Measurements from ENCODE around the gene SPTB.
"Not testable (repeated sequence)": the region's sequence is repeated elsewhere in the genome, so short reads cannot be mapped to it uniquely, and the experiment has no call there.

The SPTB gene

DNA sequence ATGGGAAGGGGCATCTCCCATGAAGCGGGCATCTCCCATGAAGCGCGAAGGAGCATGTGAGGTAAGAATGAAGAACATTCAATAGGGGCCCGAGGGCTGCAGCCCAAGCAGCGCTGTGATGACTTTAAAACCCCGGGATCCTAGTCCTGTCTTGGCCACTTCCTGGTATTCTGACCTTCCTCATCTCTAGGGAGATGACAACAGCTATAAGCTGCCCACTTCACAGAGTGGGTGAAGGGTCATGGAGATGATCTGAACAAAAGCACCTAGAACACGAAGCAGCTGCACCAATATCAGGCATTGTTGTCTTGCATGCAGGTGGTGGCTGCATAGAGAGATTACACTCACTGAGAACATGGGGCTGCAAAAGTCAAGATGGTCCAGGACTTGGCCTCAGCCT lies 64.5 kb downstream of the SPTB start:
- no peak for DNase-seq

DNA sequence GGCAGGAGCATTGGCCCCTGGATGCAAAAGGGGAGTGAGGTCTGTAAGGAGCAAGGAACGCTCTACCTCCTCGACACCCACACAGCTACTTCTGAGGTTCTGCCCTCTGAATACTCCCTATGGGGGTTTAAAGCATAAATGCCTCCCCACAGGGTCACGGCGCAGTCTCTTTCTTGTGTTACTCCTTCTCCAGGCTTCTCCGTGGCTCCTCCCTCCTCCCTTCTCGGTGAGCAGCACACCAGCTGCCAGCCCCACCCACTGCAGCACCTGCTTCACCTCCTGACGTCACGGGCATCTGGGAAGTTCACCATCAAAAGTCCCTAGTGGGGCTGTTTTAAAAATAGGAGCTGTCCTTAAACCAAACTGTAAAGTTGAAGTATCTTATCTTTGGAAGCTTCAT lies 67.3 kb downstream of the SPTB start:
- peak; percentile 20 for DNase-seq

DNA sequence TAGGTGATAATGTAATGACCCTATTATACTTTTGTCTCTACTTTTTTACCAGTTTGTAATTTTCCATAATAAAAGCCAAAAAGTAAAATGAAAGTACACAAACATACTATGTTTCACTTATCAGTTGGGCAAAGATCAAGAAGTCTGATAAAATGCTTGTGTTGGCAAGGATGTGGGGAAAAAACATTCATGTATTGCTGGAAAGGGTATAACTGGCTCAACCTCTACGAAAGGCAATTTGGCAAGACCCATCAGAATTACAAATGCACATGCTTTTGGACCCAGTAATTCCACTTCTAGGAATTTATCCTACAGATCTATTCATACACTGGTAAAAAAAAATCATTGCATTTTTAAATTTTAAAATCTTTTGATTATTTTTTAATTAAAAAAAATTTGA lies 68.0 kb downstream of the SPTB start:
- no peak for DNase-seq

DNA sequence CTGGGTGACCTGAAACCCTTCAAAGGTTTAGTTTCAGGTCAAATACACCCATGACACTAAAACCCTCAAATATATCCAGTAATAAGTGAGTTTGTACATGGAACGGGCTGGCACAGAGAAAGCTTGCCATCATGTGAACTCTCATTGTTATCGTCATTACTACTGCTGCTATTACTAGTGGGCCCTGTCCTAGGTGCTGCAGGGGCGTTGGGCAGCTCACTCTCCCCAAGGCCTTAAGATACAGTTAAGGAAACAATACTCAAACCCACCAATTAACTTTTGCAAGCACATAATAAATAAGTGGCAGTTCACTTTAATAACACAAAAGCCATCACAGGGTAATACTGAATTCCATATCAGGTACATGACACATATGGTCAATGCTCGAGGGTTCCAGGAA lies 71.3 kb downstream of the SPTB start:
- no peak for DNase-seq

DNA sequence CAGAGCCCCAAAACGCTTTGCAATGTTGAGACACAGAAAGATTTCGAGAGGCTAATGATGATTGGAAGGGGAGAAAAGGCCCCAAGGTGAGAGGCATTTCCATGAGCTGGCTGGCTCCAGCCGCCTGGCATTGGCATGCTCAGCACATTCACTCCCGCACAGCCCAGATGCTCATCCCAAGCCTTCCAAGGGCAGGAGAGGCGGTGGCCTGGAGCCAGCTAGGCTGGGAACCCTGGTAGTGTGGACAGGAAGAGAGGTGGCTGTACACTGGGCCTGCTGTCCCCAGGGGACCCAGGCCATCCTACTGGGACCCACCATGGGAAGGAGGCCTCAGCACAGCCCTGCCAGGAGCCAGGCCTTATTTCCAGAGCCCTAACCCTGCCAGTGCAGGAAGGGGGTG lies 72.2 kb downstream of the SPTB start:
- no peak for DNase-seq

DNA sequence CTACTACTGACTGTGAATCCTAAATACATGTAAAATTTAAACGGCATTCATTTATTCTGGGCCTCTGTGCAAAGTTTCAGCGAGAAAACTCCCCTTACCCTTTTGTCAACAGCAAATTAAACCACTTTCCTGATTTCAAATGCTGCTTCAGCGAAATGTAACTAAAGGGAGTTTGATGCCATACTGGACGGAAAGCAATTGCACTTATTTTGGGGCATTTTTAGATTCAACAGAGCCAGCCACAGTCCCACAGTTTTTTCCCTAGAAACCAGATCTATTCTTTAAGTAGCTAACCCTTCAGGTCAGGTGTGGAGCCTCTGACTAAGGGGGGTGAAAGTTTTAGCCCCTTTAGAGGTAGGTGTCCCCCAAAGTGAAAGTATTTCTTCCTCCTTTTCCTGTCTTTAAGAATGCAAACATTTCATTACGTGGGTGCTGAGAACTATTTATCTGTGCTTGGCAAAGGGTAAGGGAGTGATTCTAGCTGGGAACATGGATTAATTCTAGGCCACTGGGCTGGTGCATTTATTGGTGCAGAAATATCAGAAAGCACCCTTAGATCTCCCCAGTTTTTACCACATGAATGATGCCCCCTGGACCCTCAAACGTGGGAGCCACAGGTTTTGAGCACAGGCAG lies 72.7 kb downstream of the SPTB start:
- no peak for DNase-seq

DNA sequence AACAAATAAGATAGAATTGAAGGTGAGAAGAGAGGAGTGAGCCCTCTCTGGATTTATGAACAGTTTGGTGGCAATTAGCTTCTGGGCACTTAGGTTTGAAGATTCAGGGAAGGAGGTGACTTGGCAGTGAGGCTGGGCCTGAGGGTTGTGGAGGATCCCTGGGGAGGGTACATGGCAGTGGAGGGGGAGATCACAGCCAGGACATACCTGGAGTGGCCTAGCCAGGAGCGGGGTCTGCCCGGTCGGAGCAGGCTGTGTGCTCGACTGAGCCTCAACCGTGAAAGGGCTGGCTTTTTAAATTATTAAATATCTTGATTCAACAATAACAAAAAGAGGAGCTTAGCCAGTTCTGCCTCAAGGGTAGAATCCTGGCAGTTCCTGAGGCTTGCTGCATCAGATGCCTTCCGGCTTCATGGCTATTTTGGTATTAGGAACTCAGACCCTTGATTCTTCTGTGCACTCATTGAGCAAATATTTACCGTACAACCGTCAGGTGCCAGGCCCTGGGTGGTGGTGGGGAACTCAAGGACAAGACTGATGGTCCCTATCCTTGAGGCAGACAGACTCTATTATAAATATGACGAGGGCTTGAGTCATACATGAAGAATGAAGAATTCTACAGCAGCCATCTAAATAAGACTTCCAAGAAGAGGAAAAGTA lies 73.4 kb downstream of the SPTB start:
- DNase-seq: no peak

DNA sequence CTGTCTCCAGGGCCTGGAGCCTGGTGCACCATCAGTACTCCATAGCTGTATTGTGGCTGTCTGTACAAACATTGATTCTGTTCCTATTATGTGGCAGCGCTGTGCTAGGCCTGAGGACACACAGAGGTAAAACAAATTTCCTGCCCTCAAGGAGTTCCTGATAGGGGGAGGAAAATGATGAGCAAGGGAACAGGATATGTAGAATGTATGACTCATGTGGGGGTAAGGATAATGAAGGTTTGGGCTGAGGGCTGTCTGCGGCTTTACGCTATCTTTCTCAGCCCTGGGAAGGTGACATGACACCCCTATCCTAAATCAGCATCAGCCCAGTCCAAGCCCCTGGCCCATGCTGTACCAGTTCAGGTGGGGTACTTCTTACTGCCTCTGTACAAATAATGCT lies 74.1 kb downstream of the SPTB start:
- not testable (repeated sequence) for DNase-seq

DNA sequence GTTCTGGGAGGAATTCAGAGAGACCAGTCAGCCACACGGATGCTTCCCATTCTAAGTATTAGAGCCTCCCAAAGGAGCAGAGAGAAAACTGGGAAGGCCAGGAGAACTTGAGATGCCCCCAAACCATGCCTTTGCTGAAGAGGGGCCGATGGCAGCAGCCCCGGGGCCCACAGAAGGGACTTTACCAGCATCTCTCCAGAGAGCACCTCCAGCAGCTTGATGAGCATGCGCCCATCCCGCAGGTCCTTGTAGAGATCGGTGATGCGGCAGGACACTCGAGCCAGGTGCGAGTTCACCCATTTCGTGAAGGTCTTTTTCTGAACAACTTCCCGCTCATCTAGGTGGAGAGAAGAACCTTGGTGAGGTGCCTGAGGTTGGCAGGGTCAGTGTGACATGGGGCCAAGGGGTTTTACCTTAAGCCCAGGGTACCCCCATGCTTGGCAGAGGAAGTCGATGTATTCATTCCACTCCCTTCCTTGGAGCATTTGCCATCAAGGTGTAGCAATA lies 74.9 kb downstream of the SPTB start:
- no peak for DNase-seq

DNA sequence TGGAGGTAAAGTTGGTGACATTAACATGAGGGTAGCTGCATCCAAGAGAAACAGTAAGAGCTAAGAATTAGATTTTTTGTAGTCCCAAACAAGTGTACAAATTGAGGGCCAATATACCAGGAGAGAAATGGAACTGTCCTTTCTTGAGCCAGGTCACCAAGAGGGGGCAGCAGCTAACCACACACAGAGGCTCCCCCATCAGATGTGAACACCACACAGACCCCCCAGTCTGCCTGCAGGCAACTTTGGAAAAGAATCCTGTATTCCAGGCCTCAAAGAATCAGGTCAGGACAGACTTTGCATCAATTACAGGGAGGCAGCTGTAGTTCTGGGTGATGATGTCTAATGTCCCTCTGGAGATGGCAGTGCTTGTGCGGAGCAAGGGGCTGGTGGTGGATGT lies 77.9 kb downstream of the SPTB start:
- DNase-seq: no peak

DNA sequence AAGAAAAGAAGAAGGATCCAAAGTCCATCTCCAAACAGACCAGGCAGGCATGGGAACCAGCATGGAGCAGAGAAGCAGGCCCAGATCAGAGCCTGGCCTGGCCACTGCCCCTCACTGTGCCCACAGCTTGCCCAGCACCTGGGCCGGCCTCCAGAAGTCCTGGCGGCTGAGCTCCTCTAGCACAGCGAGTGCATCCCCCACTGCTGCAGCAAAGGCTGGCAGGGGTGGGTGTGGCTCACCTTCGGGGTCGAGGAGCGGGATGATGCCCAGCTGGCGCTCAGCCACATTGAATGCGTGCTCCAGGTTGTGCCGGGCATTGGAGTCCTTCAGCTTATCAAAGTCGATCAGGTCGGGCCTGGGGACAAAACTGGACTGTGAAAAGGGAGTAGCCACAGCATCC lies 78.7 kb downstream of the SPTB start:
- no peak for DNase-seq

DNA sequence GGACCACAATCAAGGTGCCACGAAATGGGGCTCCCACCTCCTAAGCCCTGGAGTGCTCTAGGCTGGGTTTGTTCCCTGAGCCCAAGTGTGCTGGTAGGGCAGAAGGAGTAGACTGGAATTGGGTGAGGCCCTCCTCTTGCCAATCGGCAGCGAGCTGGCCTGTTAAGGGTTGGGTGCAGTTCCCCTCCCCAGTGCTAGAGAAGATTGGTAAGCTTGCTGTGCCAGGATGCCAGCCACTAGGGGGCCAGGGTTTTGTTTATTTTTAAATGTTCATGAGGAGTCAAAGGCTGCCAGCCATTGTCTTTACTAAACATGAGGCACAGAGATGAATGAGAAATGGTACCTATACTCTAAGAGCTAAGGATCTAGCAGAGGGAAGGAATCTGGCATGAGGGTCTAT lies 79.7 kb downstream of the SPTB start:
- DNase-seq: no peak

DNA sequence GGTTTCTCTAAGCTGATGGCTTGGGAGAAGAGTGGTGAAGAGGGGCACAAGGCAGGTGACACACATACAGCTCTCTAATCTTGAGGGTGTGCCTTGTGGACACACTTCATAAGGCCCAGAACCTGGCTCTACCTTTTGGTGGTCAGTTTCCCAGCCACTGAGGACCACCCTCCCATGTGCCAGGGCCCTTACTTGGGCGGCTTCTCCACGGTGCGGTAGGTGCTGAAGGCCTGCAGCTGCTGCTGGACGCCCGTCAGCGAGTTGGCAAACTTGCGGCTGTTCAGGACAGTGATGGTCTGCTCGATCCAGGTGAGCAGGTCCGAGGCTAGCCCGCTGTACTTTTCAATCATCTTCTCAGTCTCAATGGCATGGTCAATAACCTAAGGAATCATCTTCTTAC lies 80.2 kb downstream of the SPTB start:
- DNase-seq: no peak

DNA sequence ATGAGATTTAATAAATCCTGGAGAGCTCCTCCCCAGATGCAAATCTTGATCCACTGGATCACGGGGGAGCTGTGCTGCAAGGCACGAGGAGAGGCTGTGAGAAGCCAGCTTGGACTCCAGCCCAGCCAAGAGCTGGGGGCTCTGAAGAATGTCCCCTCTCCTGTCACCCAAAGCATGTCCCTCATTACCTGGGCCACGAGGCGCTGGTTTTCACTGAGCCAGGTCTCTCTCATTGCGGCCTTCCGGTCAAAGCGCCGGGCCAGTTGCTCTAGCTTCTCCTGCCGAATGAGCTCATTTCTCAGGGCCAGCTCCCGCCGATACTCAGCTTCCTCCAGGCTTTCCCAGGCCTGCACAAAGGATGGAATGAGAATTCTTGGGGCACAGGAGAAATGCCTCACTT lies 83.3 kb downstream of the SPTB start:
- no peak for DNase-seq

DNA sequence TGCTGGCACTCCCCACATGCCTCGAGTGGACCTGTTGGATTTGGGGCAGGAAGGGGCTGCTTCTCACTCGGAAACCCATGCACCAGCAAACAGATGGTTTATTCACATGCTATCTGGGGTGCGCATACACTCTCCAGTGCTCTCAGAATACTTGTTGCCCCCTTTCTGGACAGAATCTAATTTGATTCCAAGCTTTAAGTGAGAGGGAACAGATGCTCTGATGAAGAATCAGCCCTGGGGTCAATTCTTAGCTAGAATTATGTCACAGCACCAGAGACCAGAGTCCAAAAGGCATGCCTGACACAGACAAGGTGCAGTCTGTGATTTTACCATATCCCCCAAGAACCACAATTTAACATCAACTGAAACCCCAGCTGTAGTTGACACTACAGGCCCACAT lies 83.8 kb downstream of the SPTB start:
- no peak for DNase-seq

DNA sequence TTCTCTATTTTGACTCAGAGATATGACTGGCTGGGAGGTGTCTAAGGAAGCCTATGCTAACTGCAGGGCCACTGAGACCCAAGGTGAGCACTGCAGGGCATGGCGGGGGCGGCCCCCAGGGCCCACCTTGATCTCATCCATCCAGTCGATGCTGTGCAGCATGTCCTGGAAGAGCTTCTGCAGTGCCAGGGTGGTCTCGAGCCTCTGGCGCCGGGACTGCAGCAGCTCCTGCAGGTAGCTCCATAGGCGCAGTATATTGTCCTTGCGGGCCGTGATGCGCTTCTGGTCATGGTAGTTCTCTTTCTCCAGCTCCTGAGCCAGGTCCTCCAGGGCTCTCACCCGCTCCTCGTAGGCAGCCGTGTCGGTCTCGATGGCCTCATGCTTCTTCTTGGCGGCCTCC lies 84.5 kb downstream of the SPTB start:
- no peak for DNase-seq

DNA sequence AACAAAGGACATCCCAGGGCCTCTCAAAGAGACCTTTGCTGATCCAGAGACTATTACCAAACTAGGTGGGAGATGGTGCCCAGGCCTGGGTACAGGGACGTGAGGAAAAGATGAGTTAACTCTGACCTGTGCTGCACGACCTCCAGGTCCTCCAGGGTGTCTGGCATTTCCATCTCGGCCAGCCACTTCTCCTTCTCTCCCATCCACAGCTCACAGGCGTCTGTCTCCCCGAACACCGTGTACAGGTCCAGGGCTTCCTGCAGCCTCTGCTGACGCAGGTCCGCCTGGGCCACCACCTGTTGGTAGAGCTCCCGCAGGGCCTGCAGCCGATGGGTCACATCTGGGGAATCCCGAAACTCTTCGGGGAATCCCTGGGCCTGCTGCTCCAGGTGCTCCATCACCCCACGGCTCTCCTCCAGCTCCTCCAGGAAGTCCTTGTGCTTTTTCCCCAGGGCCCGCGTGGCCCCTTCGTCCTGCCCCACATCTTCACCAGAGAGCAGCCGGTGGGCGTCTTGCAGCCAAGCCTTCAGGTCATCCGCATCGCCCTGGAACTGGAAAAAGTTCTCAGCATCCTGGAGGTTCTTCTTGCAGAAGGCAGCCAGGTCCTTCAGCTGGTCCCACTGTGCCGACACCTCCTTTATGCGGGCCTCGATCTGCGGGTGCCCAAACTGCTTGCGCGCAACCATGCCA lies 86.7 kb downstream of the SPTB start:
- no peak for DNase-seq

DNA sequence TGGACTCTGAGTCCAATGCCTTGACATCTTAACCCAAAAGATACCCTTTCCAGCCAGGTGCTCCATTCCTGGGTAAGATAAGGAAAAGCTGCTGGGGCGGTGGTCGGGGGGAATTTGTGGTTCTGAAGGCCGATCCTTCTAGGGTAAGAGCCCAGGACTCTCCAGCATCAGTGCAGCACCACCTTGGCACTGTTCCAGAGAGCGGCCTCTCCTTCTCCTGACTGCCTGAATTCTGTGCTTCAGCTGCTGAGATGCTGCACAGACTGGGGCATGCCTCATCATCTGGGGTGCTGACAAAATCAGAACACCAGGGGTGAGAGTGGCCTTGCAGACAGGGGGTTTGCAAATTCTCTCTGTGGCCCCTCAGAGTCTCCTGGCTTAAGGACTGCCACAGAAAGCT lies 87.5 kb downstream of the SPTB start:
- DNase-seq: no peak

DNA sequence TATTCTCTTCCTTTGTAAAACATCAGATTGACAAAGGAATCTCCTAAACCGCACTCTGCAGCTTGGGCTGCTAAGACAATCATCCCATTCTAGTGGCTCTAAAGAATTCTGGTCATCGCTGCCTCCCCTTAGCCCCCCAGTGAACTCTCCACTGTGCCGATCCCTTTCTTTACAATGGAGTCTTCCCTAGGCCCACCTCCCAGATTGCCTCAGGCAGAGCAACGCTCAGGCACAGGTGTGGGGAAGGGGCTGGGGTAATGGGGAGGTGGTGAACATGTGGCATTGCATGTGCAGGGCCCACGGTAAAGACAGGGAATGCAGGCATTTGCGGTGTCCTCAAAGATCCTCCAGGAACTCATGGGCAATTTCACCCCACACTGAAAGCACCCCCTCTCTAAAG lies 89.2 kb downstream of the SPTB start:
- no peak for DNase-seq

DNA sequence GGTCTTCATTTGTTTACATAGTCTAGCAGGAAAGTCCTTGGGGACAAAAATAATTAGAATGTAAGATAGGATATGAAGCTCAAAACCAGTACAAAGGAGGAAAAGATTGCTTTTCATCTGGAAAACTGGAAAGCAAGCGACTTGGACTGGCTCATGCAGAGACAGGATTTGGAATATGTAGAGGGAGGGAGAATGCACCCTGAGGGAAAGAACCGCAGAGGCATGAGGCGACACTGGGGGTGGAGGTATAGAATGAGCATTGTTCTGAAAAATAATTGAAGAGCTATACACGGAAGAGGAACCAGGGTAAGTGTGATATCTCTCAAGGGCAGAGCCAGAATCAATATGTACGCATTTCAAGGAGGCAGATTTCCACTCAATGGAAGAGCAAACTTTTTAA lies 90.0 kb downstream of the SPTB start:
- DNase-seq: no peak

DNA sequence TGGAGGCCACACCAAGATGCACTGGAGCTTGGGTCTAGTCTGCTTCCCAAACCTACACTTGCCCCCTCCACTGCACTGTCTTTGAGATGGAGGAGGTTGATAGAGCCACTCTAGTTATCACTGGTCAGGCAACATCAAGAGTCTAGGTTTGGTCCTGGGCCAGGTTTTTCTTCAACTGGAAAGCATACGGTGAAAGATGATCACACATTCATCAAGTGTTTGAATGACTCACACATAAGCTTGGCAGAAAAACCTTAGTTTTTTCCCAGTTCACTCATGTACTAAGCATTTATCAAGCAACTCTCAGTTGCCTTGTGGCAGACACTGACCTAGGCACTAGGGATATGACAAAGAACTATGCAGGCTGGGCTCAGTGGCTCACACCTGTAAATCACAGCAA lies 91.0 kb downstream of the SPTB start:
- no peak for DNase-seq

DNA sequence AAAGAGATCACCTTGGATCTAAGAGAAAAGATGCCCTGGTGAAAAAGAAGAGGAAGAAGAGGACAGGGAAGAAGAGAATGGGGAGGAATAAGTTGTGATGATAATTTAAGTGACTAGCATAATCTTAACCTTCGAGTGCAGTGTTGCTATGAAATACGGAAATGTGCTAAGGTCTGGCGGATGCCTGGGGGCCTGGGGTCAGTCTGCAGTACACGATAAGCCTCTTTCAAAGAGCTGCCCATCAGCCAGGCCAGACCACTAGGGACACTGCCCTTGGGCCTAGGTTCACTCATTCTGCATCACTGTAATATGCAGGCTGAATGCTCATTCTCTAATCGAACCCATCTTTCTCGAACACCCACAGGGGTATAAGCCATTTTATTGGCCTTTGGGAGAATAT lies 92.1 kb downstream of the SPTB start:
- no peak for DNase-seq

DNA sequence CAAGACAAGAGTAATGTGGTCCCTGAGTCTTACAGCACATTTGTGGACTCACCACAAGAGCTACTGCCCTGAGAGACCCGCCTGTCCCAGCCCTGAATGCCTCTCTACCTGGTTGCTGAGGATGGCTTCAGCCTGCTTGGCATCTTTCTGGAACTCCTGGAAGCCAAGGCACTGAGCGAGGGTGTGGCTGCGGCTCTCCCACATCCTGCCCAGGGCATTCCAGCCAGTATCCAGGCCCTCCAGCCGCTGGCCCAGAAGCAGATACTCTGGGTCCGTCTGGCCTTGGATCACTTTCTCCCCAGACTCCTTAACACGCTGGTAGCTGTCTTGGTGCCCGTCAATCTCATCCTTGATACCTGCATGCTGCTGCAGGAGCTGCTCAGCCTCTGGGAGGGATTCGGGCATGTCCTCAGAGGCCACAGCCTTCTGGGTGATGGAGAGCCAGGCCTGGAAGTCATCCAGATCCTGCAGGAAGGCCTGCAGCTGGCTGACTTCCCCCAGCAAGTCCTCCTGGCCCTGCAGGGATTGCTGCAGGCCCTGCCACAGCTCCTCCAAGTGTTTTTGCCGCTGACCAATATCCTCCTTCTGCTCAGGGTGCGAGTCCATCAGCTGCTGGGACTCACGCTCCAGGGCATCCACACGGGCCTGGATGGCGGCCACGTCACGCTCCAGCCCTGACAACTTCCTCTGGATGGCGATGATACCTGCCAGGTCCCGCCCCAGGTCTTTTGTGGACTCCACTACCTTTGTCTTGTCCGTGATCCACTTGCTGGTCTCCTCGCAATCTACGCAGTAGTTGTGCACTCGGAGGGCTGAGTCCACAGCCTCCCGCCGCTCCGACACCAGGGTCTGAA lies 93.2 kb downstream of the SPTB start:
- no peak for DNase-seq

DNA sequence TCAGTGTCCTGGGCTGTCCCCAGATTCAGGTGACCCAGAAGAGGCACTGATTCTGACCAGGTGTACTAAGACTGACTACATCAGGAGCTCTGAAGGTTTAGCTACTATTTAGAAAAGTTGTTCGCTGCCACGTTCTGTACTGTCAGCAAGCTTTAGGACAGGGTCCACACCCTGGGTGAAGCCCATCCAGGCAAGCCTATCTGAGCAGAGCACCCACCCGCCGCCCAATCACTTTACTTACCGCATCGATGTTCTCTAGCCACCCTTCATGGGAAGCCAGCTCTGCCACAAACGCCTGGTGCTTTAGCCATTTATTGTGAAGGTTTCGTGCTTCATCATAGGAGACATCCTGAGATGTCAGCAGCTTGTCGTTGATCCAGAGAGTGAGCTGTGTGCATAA lies 95.7 kb downstream of the SPTB start:
- no peak for DNase-seq
